ENCODE results near the gene NSMCE1. TPM values are rescaled to one million over a fixed set of nuclear protein-coding genes. Genes with fewer than 3 reads are reported as not detected.

Gene NSMCE1
- total and polyA plus RNA-seq, 4 donors, result 16.5 to 39.0 (median 21.7) TPM

DNA sequence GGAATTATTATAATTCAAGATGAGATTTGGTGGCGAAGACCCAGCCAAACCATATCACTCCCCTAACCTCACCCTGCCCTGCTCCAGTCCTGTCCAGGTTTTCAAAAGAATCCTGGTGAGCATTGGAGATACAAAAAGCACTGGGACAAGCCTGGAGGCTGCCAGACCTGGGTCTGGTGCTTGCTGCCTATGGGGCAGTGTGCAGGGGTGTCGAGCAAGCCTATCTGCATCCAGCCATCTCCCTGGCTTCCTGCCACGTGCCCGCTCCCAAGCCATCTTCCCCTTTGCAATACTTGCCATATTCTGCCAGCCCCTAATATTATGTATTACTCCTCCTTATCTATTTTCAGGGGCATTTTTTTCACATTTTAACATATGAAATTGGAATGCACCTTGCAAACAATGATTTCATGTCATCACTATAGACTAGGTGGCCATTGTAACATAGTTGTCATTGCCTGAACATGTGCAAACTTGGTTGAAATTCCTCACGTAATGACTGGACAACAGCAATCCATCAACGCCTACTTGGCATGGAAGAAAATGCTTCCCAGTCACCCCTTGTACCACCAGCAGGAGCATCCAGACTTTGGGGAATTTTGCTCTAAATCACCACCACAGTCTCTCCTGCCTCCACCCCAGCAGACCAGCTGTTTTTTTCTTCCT is 73.4 kb downstream of the NSMCE1 start:
- TF ChIP-seq YY1 (IDR thresholded peaks at IDR 0.05) (no peak), RAD21 (IDR thresholded peaks at IDR 0.05) (no peak), NR2F2 (IDR thresholded peaks at IDR 0.05) (no peak), GABPA (IDR thresholded peaks at IDR 0.05 in 1 of 2, conservative IDR thresholded peaks at IDR 0.05 in 1 of 2) (no peak), EGR1 (IDR thresholded peaks at IDR 0.05; ENCODE audit: low read depth in 2 of 2) (no peak), JUND (IDR thresholded peaks at IDR 0.05) (no peak), HNF4G (IDR thresholded peaks at IDR 0.05) (no peak), RXRA (IDR thresholded peaks at IDR 0.05) (no peak), FOXA2 (IDR thresholded peaks at IDR 0.05) (no peak), TAF1 (conservative IDR thresholded peaks at IDR 0.05) (no peak), FOXA1 (IDR thresholded peaks at IDR 0.05) (no peak), SP1 (IDR thresholded peaks at IDR 0.05) (no peak), HNF4A (conservative IDR thresholded peaks at IDR 0.05) (no peak)
- TF ChIP-seq, protein P1, sequence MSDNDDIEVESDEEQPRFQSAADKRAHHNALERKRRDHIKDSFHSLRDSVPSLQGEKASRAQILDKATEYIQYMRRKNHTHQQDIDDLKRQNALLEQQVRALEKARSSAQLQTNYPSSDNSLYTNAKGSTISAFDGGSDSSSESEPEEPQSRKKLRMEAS (IDR thresholded peaks at IDR 0.05), result no peak
- TF ChIP-seq, protein P2, sequence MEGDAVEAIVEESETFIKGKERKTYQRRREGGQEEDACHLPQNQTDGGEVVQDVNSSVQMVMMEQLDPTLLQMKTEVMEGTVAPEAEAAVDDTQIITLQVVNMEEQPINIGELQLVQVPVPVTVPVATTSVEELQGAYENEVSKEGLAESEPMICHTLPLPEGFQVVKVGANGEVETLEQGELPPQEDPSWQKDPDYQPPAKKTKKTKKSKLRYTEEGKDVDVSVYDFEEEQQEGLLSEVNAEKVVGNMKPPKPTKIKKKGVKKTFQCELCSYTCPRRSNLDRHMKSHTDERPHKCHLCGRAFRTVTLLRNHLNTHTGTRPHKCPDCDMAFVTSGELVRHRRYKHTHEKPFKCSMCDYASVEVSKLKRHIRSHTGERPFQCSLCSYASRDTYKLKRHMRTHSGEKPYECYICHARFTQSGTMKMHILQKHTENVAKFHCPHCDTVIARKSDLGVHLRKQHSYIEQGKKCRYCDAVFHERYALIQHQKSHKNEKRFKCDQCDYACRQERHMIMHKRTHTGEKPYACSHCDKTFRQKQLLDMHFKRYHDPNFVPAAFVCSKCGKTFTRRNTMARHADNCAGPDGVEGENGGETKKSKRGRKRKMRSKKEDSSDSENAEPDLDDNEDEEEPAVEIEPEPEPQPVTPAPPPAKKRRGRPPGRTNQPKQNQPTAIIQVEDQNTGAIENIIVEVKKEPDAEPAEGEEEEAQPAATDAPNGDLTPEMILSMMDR (IDR thresholded peaks at IDR 0.05; ENCODE audit: low read depth, low read length, missing input control), result no peak
- TF ChIP-seq, protein P3, sequence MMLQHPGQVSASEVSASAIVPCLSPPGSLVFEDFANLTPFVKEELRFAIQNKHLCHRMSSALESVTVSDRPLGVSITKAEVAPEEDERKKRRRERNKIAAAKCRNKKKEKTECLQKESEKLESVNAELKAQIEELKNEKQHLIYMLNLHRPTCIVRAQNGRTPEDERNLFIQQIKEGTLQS (IDR thresholded peaks at IDR 0.05), result no peak
- TF ChIP-seq, protein P4, sequence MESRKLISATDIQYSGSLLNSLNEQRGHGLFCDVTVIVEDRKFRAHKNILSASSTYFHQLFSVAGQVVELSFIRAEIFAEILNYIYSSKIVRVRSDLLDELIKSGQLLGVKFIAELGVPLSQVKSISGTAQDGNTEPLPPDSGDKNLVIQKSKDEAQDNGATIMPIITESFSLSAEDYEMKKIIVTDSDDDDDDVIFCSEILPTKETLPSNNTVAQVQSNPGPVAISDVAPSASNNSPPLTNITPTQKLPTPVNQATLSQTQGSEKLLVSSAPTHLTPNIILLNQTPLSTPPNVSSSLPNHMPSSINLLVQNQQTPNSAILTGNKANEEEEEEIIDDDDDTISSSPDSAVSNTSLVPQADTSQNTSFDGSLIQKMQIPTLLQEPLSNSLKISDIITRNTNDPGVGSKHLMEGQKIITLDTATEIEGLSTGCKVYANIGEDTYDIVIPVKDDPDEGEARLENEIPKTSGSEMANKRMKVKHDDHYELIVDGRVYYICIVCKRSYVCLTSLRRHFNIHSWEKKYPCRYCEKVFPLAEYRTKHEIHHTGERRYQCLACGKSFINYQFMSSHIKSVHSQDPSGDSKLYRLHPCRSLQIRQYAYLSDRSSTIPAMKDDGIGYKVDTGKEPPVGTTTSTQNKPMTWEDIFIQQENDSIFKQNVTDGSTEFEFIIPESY (IDR thresholded peaks at IDR 0.05), result no peak
- TF ChIP-seq, protein P5, sequence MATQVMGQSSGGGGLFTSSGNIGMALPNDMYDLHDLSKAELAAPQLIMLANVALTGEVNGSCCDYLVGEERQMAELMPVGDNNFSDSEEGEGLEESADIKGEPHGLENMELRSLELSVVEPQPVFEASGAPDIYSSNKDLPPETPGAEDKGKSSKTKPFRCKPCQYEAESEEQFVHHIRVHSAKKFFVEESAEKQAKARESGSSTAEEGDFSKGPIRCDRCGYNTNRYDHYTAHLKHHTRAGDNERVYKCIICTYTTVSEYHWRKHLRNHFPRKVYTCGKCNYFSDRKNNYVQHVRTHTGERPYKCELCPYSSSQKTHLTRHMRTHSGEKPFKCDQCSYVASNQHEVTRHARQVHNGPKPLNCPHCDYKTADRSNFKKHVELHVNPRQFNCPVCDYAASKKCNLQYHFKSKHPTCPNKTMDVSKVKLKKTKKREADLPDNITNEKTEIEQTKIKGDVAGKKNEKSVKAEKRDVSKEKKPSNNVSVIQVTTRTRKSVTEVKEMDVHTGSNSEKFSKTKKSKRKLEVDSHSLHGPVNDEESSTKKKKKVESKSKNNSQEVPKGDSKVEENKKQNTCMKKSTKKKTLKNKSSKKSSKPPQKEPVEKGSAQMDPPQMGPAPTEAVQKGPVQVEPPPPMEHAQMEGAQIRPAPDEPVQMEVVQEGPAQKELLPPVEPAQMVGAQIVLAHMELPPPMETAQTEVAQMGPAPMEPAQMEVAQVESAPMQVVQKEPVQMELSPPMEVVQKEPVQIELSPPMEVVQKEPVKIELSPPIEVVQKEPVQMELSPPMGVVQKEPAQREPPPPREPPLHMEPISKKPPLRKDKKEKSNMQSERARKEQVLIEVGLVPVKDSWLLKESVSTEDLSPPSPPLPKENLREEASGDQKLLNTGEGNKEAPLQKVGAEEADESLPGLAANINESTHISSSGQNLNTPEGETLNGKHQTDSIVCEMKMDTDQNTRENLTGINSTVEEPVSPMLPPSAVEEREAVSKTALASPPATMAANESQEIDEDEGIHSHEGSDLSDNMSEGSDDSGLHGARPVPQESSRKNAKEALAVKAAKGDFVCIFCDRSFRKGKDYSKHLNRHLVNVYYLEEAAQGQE (IDR thresholded peaks at IDR 0.05), result no peak
- Histone ChIP-seq H3K9me3 (ENCODE audit: control insufficient read depth in 4 of 4, low read length in 3 of 4) (no peaks in the 10 kb centered on the region), H3K36me3 (ENCODE audit: control insufficient read depth in 4 of 4, insufficient read depth in 3 of 4, low read depth in 1 of 4, low read length in 3 of 4) (no peaks in the 10 kb centered on the region), H3K27ac (ENCODE audit: low read depth in 1 of 2, low read length in 2 of 2) (no peak overlapping the region), H3K27me3 (ENCODE audit: control insufficient read depth in 4 of 4, insufficient read depth in 4 of 4, low read length in 3 of 4) (no peaks in the 10 kb centered on the region), H3K4me1 (ENCODE audit: control insufficient read depth in 4 of 4, insufficient read depth in 4 of 4, low read length in 3 of 4) (peaks cover 0 to 3% (median 2%) of the 10 kb centered on the region in 4 donors), H3K9ac (ENCODE audit: low read depth in 1 of 2, low read length in 2 of 2) (no peak overlapping the region), H3K4me3 (ENCODE audit: low read depth in 1 of 3, low read length in 3 of 3) (no peak overlapping the region)
- DNase-seq (ENCODE audit: low spot score), result no peak
- 89% methylated on average over 6 of the region's 6 CpGs for WGBS
